NCI-H524 (cell line): ENCODE measurements around the gene WSCD2.
A peak's percentile ranks its signal among the peaks of the same experiment; 100 is the strongest.

Experiments
- DNase-seq, 2 experiments: peaks; one replicate each; lab custom pipeline; 2025; lab: John Stamatoyannopoulos, UW

The WSCD2 gene

GRCh38 chr12:108127654-108128053 is 1.4 kb upstream of the WSCD2 start:
- no peak for DNase-seq

GRCh38 chr12:108128221-108129016 is 669 bp upstream of the WSCD2 start:
- DNase-seq, result no peak

GRCh38 chr12:108131035-108131434 is 1.9 kb downstream of the WSCD2 start:
- no peak for DNase-seq

- no peak for DNase-seq
Measured at GRCh38 chr12:108131657-108132126, 2.6 kb downstream of the WSCD2 start.

- DNase-seq, result no peak
Measured at GRCh38 chr12:108133482-108133881, 4.4 kb downstream of the WSCD2 start.

DNA sequence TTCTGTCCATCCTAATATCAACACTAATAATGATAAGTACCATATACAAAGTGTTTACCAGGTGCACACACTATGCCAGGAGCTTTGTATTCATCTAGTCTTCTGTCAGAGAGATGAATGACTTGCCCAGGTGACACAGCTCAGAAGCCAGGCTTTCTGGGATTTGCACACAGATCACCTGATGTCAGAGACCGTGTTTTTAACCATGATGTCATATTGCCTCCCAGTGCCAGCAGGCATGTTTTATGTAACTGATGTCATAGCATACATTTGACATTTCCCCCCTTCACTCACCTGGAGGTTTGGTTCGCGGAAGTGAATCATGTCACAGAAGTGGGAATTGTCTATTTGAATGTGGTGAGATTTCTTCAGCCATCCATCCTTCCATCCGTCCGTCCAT is 5.7 kb downstream of the WSCD2 start:
- DNase-seq, result no peak

DNA sequence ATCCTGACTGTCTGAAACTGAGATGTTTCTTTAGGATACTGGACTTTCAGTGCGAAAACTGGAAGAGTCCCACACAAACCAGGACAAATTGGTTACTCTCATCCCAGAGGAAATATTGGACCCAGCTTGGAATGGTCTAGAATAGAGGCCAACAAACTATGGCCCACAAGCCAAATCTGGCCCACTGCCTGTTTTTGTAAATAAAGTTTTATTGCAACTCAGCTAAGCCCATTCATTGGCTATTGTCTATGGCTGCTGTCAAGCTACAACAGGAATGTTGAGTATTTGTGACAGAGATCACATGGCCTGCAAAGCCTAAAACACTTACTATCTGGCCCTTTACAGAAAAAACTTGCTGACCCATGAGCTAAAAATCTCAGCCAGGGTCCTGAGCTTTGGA is 6.5 kb downstream of the WSCD2 start:
- DNase-seq, result no peak

GRCh38 chr12:108136697-108137096 is 7.6 kb downstream of the WSCD2 start:
- DNase-seq, result no peak

DNA sequence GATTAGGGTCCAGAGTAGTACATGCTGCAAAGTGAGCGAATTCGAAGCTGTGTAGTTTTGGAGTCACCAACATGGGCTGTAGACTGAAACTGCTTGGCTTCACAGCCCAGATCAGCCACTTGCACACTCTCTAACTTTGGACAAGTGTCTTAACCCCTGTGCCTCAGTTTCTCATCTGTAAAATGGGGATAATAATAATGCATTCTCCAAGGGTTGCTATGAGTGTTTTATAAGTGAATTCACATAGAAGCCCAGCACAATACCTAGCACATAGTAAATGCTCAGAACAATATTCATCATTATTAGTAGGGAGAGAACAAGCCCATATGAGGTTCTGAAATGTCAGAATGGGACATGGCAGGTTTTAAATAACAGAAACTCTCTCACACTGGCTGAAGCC is 10.4 kb downstream of the WSCD2 start:
- no peak for DNase-seq

- DNase-seq, result no peak
Measured at GRCh38 chr12:108140501-108140900, 11.4 kb downstream of the WSCD2 start.

DNA sequence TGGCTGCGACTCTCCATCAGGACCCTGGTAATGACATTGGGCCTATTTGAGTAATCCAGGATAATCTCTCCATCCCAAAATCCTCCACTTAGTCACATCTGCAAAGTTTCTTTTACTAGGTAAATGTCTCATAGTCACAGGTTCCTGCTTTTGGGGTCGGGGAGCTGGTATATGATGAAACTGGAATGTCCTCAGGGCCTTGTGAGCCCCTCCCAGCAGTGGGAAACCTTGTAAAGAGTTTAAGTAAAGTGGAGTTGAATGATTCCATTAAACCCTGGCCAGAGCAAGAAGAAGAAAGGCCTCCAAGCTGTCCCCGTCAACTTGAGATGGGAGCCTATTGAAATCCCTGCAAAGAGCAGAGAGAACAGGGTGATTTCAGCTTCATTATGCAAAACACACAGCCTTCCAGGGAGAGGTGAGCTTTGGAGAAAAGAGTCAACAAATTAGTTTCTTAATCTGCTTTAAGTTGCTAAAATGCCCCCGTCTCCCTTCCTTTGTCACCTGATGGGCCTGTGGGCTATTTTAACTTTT is 12.6 kb downstream of the WSCD2 start:
- DNase-seq, result peak in 1 of 2 experiments; percentile 20

DNA sequence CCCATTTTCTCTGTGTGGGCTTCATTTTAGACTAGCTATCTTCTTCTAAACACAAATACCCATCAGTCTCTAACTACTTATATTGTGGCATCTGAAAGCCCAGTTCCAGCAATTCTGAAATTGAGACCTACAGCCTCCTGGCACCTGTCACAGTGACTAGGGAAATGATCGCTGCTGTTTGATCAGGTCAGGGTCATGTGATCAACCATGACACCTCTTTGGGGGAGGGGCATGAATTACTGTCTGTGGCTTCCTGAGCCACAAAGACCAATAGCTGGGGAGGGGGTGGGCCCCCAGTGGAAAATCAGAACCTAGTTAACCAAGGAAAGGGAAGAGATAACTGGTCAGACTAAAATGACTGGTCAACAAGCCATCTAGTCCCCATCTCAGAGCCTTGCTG is 14.1 kb downstream of the WSCD2 start:
- no peak for DNase-seq

DNA sequence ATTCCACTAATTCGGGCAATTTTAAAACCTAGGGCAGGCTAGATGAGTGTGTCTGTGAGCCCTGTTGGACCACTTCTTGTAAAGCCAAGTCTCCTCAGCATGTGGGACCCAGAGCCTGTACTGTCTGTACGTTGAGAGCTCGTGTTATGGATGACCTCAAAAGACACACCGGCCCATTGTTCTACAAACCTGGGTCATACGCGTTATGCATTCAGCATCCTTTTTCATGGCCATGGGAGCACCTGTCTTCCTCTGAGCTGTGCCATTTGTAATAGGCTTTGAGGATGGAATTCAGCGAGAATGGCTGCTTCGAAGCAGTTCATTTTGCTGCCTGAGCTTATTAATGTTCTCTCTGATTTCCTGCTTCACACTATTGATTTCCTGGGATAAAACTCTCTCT is 15.0 kb downstream of the WSCD2 start:
- no peak for DNase-seq

GRCh38 chr12:108145011-108145410 is 15.9 kb downstream of the WSCD2 start:
- no peak for DNase-seq

DNA sequence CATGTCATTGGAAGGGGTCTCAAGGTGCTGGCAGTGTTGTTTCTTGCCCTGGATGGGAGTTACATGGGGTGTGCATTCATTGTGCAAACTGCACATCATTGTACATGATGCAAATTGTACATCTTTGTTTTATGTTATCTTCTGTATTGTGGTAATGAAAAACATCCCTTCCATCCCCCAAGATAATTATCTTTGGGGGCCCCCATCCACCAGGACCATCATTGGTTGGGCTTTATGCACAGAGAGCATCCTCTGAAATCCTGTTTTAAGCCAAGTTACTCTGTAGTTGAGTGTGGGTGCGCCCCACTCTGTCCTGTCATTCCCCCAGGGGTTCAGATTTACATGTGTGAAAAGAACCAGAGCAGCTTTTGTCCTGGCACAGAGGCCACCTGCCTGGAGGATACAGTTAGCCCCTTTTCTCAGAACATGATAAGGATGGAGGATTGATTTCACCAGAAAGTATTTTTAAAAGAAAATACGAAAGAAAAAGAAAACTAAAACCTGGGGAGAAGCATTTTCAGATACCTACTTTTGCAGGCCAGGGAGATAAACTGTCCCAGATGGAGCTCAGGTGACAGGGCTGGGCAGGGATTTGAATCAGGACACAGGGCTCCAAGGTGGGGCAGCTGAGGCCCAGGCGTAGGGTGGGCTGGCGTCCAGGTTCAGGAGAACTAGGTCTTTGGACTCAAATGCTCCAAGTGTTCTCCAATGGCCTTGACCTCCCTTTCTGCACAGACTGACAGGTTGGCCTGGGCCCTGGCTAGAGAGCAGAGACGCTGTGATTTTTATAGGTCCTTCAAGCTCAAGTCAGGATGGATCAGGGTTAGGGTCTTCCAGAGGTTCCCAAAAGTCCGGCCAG is 17.2 kb downstream of the WSCD2 start:
- no peak for DNase-seq

DNA sequence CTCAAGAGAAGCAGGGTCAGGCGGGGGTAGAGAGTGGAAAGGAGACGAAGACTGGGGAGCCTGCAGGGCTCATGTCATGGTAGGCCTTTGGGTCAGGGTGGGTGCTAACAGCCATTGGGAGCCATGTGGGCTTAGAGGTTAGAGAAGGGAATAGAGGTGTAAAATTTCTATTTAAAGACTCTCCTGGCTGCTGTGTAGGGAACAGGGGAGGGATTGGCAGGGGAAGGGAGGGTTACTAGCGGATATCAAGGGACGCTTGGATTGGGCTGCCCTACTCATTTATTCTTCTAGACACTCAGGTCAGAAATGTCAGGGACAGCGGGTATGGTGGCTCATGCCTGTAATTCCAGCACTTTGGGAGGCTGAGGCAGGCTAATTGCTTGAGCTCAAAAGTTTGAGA is 18.2 kb downstream of the WSCD2 start:
- DNase-seq, result no peak

- DNase-seq, result no peak
Measured at GRCh38 chr12:108148521-108149074, 19.5 kb downstream of the WSCD2 start.

DNA sequence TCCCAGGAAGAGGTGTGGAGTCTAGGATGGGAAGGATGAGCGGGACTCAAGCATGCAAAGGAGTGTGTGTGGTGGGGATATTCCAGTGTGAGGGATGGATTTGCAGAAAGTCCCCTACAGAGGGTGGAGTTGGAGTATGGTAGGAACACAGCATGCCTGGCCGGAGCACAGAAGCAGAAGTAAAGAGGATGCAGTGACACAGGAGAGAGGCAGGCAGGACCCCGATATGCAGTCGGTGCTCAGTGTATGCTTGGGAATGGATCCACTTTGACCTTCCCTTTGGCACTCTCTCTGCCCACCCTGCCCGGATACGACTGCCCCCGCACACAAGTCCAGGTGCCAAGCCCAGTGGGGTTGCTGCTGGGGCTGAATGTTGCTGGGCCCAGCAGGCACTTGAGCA is 21.3 kb downstream of the WSCD2 start:
- DNase-seq, result no peak

- no peak for DNase-seq
Measured at GRCh38 chr12:108151533-108152169, 22.6 kb downstream of the WSCD2 start.

GRCh38 chr12:108152170-108152538 is 23.1 kb downstream of the WSCD2 start:
- no peak for DNase-seq

DNA sequence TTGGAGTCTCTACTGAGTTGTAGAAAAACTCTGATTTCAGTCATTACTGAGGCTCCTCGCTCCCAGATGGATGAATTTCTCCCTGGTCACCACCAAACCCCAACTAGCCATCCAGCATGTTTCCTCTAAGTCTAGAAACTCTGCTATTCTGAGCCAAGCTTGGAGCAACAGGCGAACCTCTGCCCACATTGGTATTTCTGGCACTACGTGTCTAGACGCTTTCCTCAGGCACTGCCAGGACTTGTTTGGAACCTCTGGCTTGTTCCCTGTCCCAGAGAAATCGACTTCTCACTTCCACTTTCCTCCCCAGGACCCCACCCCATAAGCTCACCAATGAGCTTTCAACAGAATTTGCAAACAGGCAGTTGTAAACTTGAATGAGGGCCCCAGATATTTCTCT is 27.6 kb downstream of the WSCD2 start:
- no peak for DNase-seq

GRCh38 chr12:108157870-108158459 is 28.9 kb downstream of the WSCD2 start:
- DNase-seq, result no peak
